Measurements from ENCODE around the gene KCNQ1.

DNA sequence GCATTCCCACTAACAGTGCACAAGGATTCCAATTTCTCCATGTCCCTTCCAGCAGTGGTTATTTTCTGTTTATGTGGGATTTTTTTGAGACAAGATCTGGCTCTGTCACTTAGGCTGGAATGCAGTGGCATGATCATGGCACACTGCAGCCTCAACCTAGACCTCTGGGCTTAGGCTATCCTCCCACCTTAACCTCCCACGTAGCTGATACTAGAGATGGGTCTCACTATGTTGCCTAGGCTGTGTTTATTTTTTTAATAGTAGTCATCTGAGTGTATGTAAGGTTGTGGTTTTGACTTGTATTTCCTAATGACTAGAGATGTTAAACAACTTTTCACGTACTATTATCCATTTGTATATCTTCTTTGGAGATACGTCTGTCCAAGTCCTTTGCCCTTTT is 180.4 kb downstream of the KCNQ1 start:
- TF ChIP-seq CTCF (IDR thresholded peaks at IDR 0.05) (no peak), POLR2A (IDR thresholded peaks at IDR 0.05) (no peak)

Measured in adrenal gland (tissue), 5 donors.